GM21526 (cell line): ENCODE data around the gene ZNF212.
A peak's percentile ranks its signal among the peaks of the same experiment; 100 is the strongest.
"Not testable (repeated sequence)": the region's sequence is repeated elsewhere in the genome, so short reads cannot be mapped to it uniquely, and the experiment has no call there.

Experiments used
- ATAC-seq: cut with Tn5 transposase; IDR thresholded peaks from one replicate; pipeline ENCODE4 v1.9.1; 2021; ENCODE audit warnings: moderate library complexity; ENCODE audit not compliant: unreplicated experiment, low FRiP score

The ZNF212 gene

GRCh38 chr7:149251518-149251917, 12.1 kb downstream of the ZNF212 start:
- ATAC-seq, result not testable (repeated sequence)

GRCh38 chr7:149252378-149252777, 12.9 kb downstream of the ZNF212 start:
- no peak for ATAC-seq

- no peak for ATAC-seq
Measured at GRCh38 chr7:149253665-149254064, 14.2 kb downstream of the ZNF212 start.

- ATAC-seq, result no peak
Measured at GRCh38 chr7:149254181-149254858, 14.9 kb downstream of the ZNF212 start.

- ATAC-seq, result no peak
Measured at GRCh38 chr7:149255174-149255573, 15.7 kb downstream of the ZNF212 start.

GRCh38 chr7:149256568-149256967, 17.1 kb downstream of the ZNF212 start:
- ATAC-seq, result no peak

GRCh38 chr7:149257146-149257545, 17.7 kb downstream of the ZNF212 start:
- ATAC-seq, result no peak

GRCh38 chr7:149261316-149261828, 21.9 kb downstream of the ZNF212 start:
- ATAC-seq, result peak; percentile 12

GRCh38 chr7:149261829-149262617, 22.6 kb downstream of the ZNF212 start, which contains the start of gene ZNF783:
TSS of gene ZNF783 (plus strand) at chr7:149262196. CDS start at chr7:149262334, 138 bp downstream.
- peak; percentile 82 for ATAC-seq

- ATAC-seq, result no peak
Measured at GRCh38 chr7:149266451-149266850, 27.0 kb downstream of the ZNF212 start.

GRCh38 chr7:149267733-149268132, 28.3 kb downstream of the ZNF212 start:
- ATAC-seq, result no peak

- not testable (repeated sequence) for ATAC-seq
Measured at GRCh38 chr7:149274424-149274823, 35.0 kb downstream of the ZNF212 start.

- no peak for ATAC-seq
Measured at GRCh38 chr7:149277871-149278270, 38.4 kb downstream of the ZNF212 start.

GRCh38 chr7:149278396-149278795, 38.9 kb downstream of the ZNF212 start:
- no peak for ATAC-seq

- ATAC-seq, result no peak
Measured at GRCh38 chr7:149279111-149279743, 39.8 kb downstream of the ZNF212 start.

- no peak for ATAC-seq
Measured at GRCh38 chr7:149280151-149280550, 40.7 kb downstream of the ZNF212 start.

- no peak for ATAC-seq
Measured at GRCh38 chr7:149280661-149281507, 41.4 kb downstream of the ZNF212 start.

- no peak for ATAC-seq
Measured at GRCh38 chr7:149281508-149282330, 42.3 kb downstream of the ZNF212 start.

- ATAC-seq, result no peak
Measured at GRCh38 chr7:149282331-149282655, 42.8 kb downstream of the ZNF212 start.

GRCh38 chr7:149283321-149283720, 43.9 kb downstream of the ZNF212 start:
- ATAC-seq, result no peak
